ENCODE measurements around the gene TRPV3. TPM values are rescaled to one million over a fixed set of nuclear protein-coding genes. Genes with fewer than 3 reads are reported as not detected.

TRPV3 gene
- total and polyA plus RNA-seq, 2 of the 8 experiments (the other 6 are each of a cell fraction or from before 2014, with no cell fraction given): 0.56 to 1.0 TPM

GRCh38 chr17:3501344-3501743, 56.3 kb downstream of the TRPV3 start:
- TF ChIP-seq RNF2 (IDR thresholded peaks at IDR 0.05; ENCODE audit: borderline replicate concordance, low read depth, low read length, missing control alignments, poor library complexity, severe bottlenecking) (no peak), CBX8 (IDR thresholded peaks at IDR 0.05; ENCODE audit: borderline replicate concordance, low read depth, low read length) (no peak), EGR1 (IDR thresholded peaks at IDR 0.05; ENCODE audit: borderline replicate concordance, low read depth, low read length) (no peak), CHD2 (IDR thresholded peaks at IDR 0.05; ENCODE audit: low read length) (no peak), SP2 (IDR thresholded peaks at IDR 0.05; ENCODE audit: low read length) (no peak), POU5F1 (IDR thresholded peaks at IDR 0.05; ENCODE audit: low read depth, low read length) (no peak), TAF7 (optimal IDR thresholded peaks at IDR 0.05; ENCODE audit: borderline replicate concordance, low read depth, low read length) (no peak), SIRT6 (IDR thresholded peaks at IDR 0.05; ENCODE audit: low read length) (no peak), RAD21 (IDR thresholded peaks at IDR 0.05 in 1 of 2, conservative IDR thresholded peaks at IDR 0.05 in 1 of 2; ENCODE audit: low read depth in 2 of 2, low read length in 2 of 2) (no peak), MAFK (IDR thresholded peaks at IDR 0.05; ENCODE audit: low read depth, low read length) (no peak), HDAC6 (IDR thresholded peaks at IDR 0.05; ENCODE audit: low read depth, low read length) (no peak), SIN3A (conservative IDR thresholded peaks at IDR 0.05 in 1 of 2, IDR thresholded peaks at IDR 0.05 in 1 of 2; ENCODE audit: low read depth in 1 of 2, low read length in 2 of 2) (no peak), CREB1 (IDR thresholded peaks at IDR 0.05) (no peak)
- H3K9me3 ChIP-seq (ENCODE audit: insufficient read depth in 2 of 2, low read depth in 1 of 2, low read length in 1 of 2): peaks cover 0 to 6% of the 10 kb centered on the region in 2 experiments; a peak in 3 of 4 replicates

More at GRCh38 chr17:3501344-3501743, 56.3 kb downstream of the TRPV3 start:
- ChIA-PET CTCF (ENCODE audit: partially characterized antibody) (interaction anchor here (0.6 kb wide), 2 partner anchors 517 to 631 kb away, joined by 3 to 4 read pairs; no protein-coding TSS in a partner anchor), POLR2A (ENCODE audit: partially characterized antibody) (interaction anchor here (0.6 to 0.8 kb wide), 2 partner anchors 11 to 22 kb away, joined by 3 to 4 read pairs; no protein-coding TSS in a partner anchor)
- H2BK15ac ChIP-seq (ENCODE audit: low read length): no peak overlapping the region
- no peak overlapping the region for H3K9ac ChIP-seq (replicated peaks in 1 of 4; ENCODE audit: extremely low read depth in 1 of 4, low read depth in 3 of 4, low read length in 3 of 4)
- DNase-seq (ENCODE audit: low read depth in 1 of 2, low spot score in 2 of 2) (no peak), FAIRE-seq (peak; percentile 45)
- no peak overlapping the region for H3K18ac ChIP-seq (ENCODE audit: extremely low read depth, low read length)
- no peaks in the 10 kb centered on the region for H4K20me1 ChIP-seq (replicated peaks in 1 of 2; ENCODE audit: control insufficient read depth in 1 of 2, insufficient read depth in 2 of 2, low read length in 2 of 2)
- no peak overlapping the region for H3K23ac ChIP-seq (ENCODE audit: insufficient read length)
- H3K79me1 ChIP-seq (ENCODE audit: low read depth, low read length): no peaks in the 10 kb centered on the region
- H3K27ac ChIP-seq (ENCODE audit: low read depth, low read length): no peak overlapping the region
- H4K8ac ChIP-seq (ENCODE audit: extremely low read depth, insufficient read depth, low read length): no peak overlapping the region
- WGBS, 2 experiments (ENCODE audit: extremely low coverage in 1 of 2, insufficient coverage in 1 of 2, insufficient read length in 1 of 2, insufficient replicate concordance in 2 of 2, low coverage in 1 of 2, low lambda C conversion rate in 2 of 2, missing lambda C conversion rate in 1 of 2): 92% methylated on average over 5 of the region's 5 CpGs; no CpG with 5 or more reads in 1 of the 2 experiments
- H3K27me3 ChIP-seq (replicated peaks in 1 of 4; ENCODE audit: control insufficient read depth in 3 of 4, extremely low read depth in 1 of 4, insufficient read depth in 3 of 4, low read length in 3 of 4): no peaks in the 10 kb centered on the region
- H4K91ac ChIP-seq (replicated peaks; ENCODE audit: insufficient read length, low read length): no peak overlapping the region
- no peaks in the 10 kb centered on the region for H3K23me2 ChIP-seq (ENCODE audit: low read depth, low read length)
- H3K56ac ChIP-seq (replicated peaks; ENCODE audit: insufficient read length, low read depth, low read length): no peak overlapping the region
- no peak overlapping the region for H4K5ac ChIP-seq (ENCODE audit: insufficient read length, low read depth, low read length)
- no peak overlapping the region for H3K4me3 ChIP-seq (ENCODE audit: extremely low read depth in 1 of 4, insufficient read depth in 2 of 4, low read depth in 3 of 4, low read length in 4 of 4)
- no peak overlapping the region for H2BK20ac ChIP-seq (ENCODE audit: low read length)
- H3K4me1 ChIP-seq (replicated peaks in 1 of 4; ENCODE audit: control insufficient read depth in 3 of 4, insufficient read depth in 4 of 4, low read length in 3 of 4): peaks cover 0 to 8% (median under 1%) of the 10 kb centered on the region in 4 experiments; a peak in 2 of 7 replicates
- H3K4me2 ChIP-seq (ENCODE audit: insufficient read depth in 1 of 2, low read depth in 2 of 2, low read length in 2 of 2): no peak overlapping the region
- H3K4ac ChIP-seq (replicated peaks; ENCODE audit: insufficient read length, low read depth, low read length): no peak overlapping the region
- no peak overlapping the region for H2BK120ac ChIP-seq (replicated peaks; ENCODE audit: low read depth, low read length)
- no peak overlapping the region for H3K14ac ChIP-seq (ENCODE audit: insufficient read length)
- no peak overlapping the region for H2BK5ac ChIP-seq (ENCODE audit: low read depth, low read length)
- H3K79me2 ChIP-seq (ENCODE audit: control insufficient read depth in 1 of 2, insufficient read depth in 2 of 2, low read length in 2 of 2): no peaks in the 10 kb centered on the region
- no peaks in the 10 kb centered on the region for H3K36me3 ChIP-seq (ENCODE audit: control insufficient read depth in 2 of 4, insufficient read depth in 4 of 4, low read length in 3 of 4)
- H2AK5ac ChIP-seq (ENCODE audit: low read depth, low read length): no peak overlapping the region
- no peak overlapping the region for H2AFZ ChIP-seq (ENCODE audit: low read length)
- H2BK12ac ChIP-seq (ENCODE audit: low read depth, low read length): no peak overlapping the region

Measured in H1 (cell line).